Stomach (tissue), 9 donors: ENCODE measurements around the gene SH3BP2. TPM values are rescaled to one million over a fixed set of nuclear protein-coding genes. Genes with fewer than 3 reads are reported as not detected.
"Not testable (repeated sequence)": the region's sequence is repeated elsewhere in the genome, so short reads cannot be mapped to it uniquely, and the experiment has no call there.

Source experiments
- DNase-seq, 2 donors: peaks; one replicate each; pipeline versions ENCODE4 v3.0.0 to v3.0.0-alpha.2; 2013 to 2019
- H3K27ac ChIP-seq, 5 donors: fragments of 200-600 bp in 4 of 5; sonication (generic) in 4 of 5; one replicate each; pipeline ENCODE4 v1.5.1; 2013 to 2019; ENCODE audit warnings: mild to moderate bottlenecking in 1 of 5, moderate library complexity in 1 of 5
- H3K27me3 ChIP-seq, 3 donors: fragments of 200-600 bp; sonication (generic); one replicate each; pipeline ENCODE4 v1.5.1; 2017 to 2019; ENCODE audit warnings: mixed run types in 1 of 3
- H3K36me3 ChIP-seq, 4 donors: fragments of 200-600 bp; sonication (generic); 1 replicate in 3 of 4; 2 replicates in 1 of 4; pipeline ENCODE4 v1.5.1; 2016 to 2019
- H3K4me1 ChIP-seq, 4 donors: fragments of 200-600 bp; sonication (generic); one replicate each; pipeline ENCODE4 v1.5.1; 2016 to 2019
- H3K4me3 ChIP-seq, 4 donors: fragments of 200-600 bp; sonication (generic) in 3 of 4; one replicate each; pipeline ENCODE4 v1.5.1; 2016 to 2019; ENCODE audit warnings: mild to moderate bottlenecking in 1 of 4
- H3K9me3 ChIP-seq, 4 donors: fragments of 200-600 bp; sonication (generic); one replicate each; pipeline ENCODE4 v1.5.1; 2016 to 2019
- CTCF ChIP-seq, 7 experiments: fragments of 450-650 bp in 4 of 7; fragments of 200-600 bp in 3 of 7; sonication (generic) in 3 of 7; IDR thresholded peaks; one replicate each; pipeline ENCODE4 v1.5.1; 2016 to 2019; ENCODE audit warnings: antibody characterized with exemption in 7 of 7, control low read depth in 2 of 7, mild to moderate bottlenecking in 1 of 7
- EP300 ChIP-seq: sonication (generic); formaldehyde crosslinking; IDR thresholded peaks from one replicate; pipeline ENCODE4 v1.6.1; 2017; ENCODE audit warnings: antibody characterized with exemption
- POLR2A ChIP-seq, 4 donors: fragments of 450-650 bp; IDR thresholded peaks; one replicate each; pipeline ENCODE4 v1.6.1; 2016; ENCODE audit warnings: antibody characterized with exemption in 4 of 4, control low read depth in 2 of 4, mild to moderate bottlenecking in 1 of 4, moderate library complexity in 1 of 4
- POLR2AphosphoS5 ChIP-seq, 3 donors: sonication (generic); formaldehyde crosslinking; IDR thresholded peaks; one replicate each; pipeline ENCODE4 v1.6.1; 2016; ENCODE audit warnings: antibody characterized with exemption in 3 of 3
- WGBS, 5 donors: extraction: QIAGEN DNeasy Blood & Tissue Kit in 3 of 5; methylation state at CpG; one replicate each; pipeline versions ENCODE4 v1.1.5 to v1.1.7; 2013 to 2018; 5-methylcytosine and 5-hydroxymethylcytosine counted together
- intact Hi-C: fragments of 100-400 bp; cut with DNase I; formaldehyde crosslinking; loops from one replicate; pipeline ENCODE4 v1.15.1; 2023; ENCODE audit warnings: low total_unique reads
- polyA plus RNA-seq, 3 donors: library from polyadenylated mRNA; stranded (reverse); fragments of 200-250 nt; gene quantifications; one replicate each; pipeline ENCODE4 v1.2.3, GENCODE V29; 2013
- total RNA-seq, 5 donors: library from RNA; depleted of rRNA; stranded (reverse); fragments of >200 nt; gene quantifications; one replicate each; pipeline versions ENCODE4 v1.1.0 to v1.2.3, GENCODE V29; 2014 to 2016
- donor health status: healthy with polysubstance abuse.
- donor health status: Bipolar disorder and iron deficiency.
- donor health status: healthy.

The SH3BP2 gene
- total and polyA plus RNA-seq, 8 donors, result 9.0 to 151 (median 32.7) TPM

DNA sequence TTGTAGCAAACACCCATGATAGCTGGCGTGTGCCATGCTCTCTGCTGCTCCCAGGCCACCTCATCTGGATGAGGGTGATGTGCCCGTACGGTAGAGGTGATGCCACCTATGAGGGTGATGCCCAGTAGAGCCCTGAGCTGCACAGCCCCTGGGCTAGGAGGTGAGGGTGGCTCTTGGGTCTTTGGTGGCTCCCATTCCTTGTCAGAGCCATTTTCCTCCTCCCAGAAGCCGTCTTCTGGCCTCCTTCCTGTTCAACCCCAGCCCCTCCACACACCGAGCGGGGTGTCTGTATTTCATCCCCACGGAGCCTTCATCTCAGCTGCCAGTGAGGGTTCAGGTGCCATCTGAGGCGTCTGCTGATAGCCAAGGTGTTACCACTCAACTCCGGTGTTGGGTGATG, 24.8 kb upstream of the SH3BP2 start:
- no peak for DNase-seq
- Histone ChIP-seq H3K4me1 (peaks cover 0 to 24% (median 12%) of the 10 kb centered on the region in 4 donors), H3K27ac (no peak overlapping the region), H3K4me3 (no peak overlapping the region), H3K9me3 (no peaks in the 10 kb centered on the region), H3K36me3 (no peaks in the 10 kb centered on the region), H3K27me3 (no peaks in the 10 kb centered on the region)
- WGBS, 5 donors, result 88 to 93% (median 91%) methylated on average over 9 of the region's 9 CpGs
- no peak for TF ChIP-seq EP300
- no peak for TF ChIP-seq POLR2AphosphoS5 (IDR thresholded peaks at IDR 0.05)
- TF ChIP-seq POLR2A (IDR thresholded peaks at IDR 0.05), result no peak
- TF ChIP-seq CTCF (IDR thresholded peaks at IDR 0.05), result no peak
- intact Hi-C loops, result loop anchor here (10.0 kb wide), 2 partner anchors 167 to 267 kb away; no protein-coding TSS in a partner anchor

DNA sequence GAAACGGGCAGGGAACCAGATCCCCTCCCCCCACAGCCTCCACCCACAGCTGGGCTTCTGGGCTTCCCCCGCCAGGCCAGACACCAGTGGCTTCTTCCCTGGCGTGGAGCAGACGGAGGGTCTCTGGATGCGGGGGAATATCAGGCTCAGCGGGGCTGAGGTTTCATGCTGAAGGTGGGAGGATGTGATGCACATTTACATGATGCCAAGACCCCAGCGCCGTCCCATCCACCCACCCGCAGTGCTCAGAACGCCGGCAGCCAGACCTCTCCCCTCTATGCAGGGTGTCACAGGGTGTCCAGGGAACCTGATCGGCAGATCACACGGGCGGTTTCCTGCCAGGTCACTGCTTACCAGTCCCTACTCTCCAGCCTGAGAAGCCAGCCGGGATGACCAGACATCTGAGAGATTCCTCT, 24.0 kb upstream of the SH3BP2 start:
- TF ChIP-seq POLR2AphosphoS5 (IDR thresholded peaks at IDR 0.05) (no peak), EP300 (no peak), POLR2A (IDR thresholded peaks at IDR 0.05) (no peak), CTCF (IDR thresholded peaks at IDR 0.05) (no peak)
- intact Hi-C loops, result loop anchor here (10.0 kb wide), 2 partner anchors 166 to 266 kb away; no protein-coding TSS in a partner anchor
- no peaks in the 10 kb centered on the region for H3K9me3 ChIP-seq

GRCh38 chr4:2771264-2771663, 21.6 kb upstream of the SH3BP2 start:
- Histone ChIP-seq H3K4me3 (no peak overlapping the region), H3K27me3 (no peaks in the 10 kb centered on the region), H3K27ac (peak overlapping the region in 1 of 5 donors; percentile 17), H3K9me3 (no peaks in the 10 kb centered on the region), H3K4me1 (peaks cover 0 to 9% (median 0%) of the 10 kb centered on the region in 4 donors), H3K36me3 (no peaks in the 10 kb centered on the region)
- WGBS, 5 donors, result 75 to 93% (median 89%) methylated on average over 3 of the region's 3 CpGs
- no peak for DNase-seq
- intact Hi-C loops, result no loop called here
- TF ChIP-seq EP300 (no peak), POLR2AphosphoS5 (IDR thresholded peaks at IDR 0.05) (no peak), POLR2A (IDR thresholded peaks at IDR 0.05) (no peak), CTCF (IDR thresholded peaks at IDR 0.05) (no peak)

More for the DNA sequence above, 24.0 kb upstream of the SH3BP2 start:
- H3K27ac ChIP-seq, result no peak overlapping the region
- WGBS, 5 donors, result 56 to 62% (median 60%) methylated on average over 15 of the region's 15 CpGs
- peaks cover 0 to 17% (median 5%) of the 10 kb centered on the region in 4 donors for H3K4me1 ChIP-seq
- H3K27me3 ChIP-seq, result no peaks in the 10 kb centered on the region
- DNase-seq, result no peak
- no peak overlapping the region for H3K4me3 ChIP-seq
- no peaks in the 10 kb centered on the region for H3K36me3 ChIP-seq

GRCh38 chr4:2780643-2781042, 12.2 kb upstream of the SH3BP2 start:
- DNase-seq, H3K27ac ChIP-seq, H3K4me3 ChIP-seq, H3K27me3 ChIP-seq, H3K4me1 ChIP-seq, H3K36me3 ChIP-seq, intact Hi-C loops, H3K9me3 ChIP-seq: not testable (repeated sequence)
- WGBS, 5 donors, result 81 to 93% (median 89%) methylated on average over 5 of the region's 5 CpGs

- peaks cover 0 to 17% (median 13%) of the 10 kb centered on the region in 4 donors for H3K4me1 ChIP-seq
- intact Hi-C loops, result no loop called here
- DNase-seq, result no peak
- TF ChIP-seq CTCF (IDR thresholded peaks at IDR 0.05) (no peak), POLR2AphosphoS5 (IDR thresholded peaks at IDR 0.05) (no peak), POLR2A (IDR thresholded peaks at IDR 0.05) (no peak), EP300 (no peak)
- WGBS, 5 donors, result 88 to 93% (median 91%) methylated on average over 10 of the region's 10 CpGs
- H3K9me3 ChIP-seq, result no peaks in the 10 kb centered on the region
- H3K27ac ChIP-seq, result no peak overlapping the region
- H3K27me3 ChIP-seq, result no peaks in the 10 kb centered on the region
- no peaks in the 10 kb centered on the region for H3K36me3 ChIP-seq
- no peak overlapping the region for H3K4me3 ChIP-seq
These were observed 11.0 kb upstream of the SH3BP2 start for GRCh38 chr4:2781911-2782310.
